OCI-LY3 (cell line): ENCODE results near the gene OBSCN.
A peak's percentile ranks its signal among the peaks of the same experiment; 100 is the strongest.

ENCODE experiments used
- CTCF ChIP-seq: fragments of 200-600, 300-600 bp; sonication (generic); IDR thresholded peaks from 2 replicates; pipeline ENCODE4 v1.5.1; 2014; ENCODE audit warnings: antibody characterized with exemption, low read length, low read depth
- EZH2phosphoT487 ChIP-seq: fragments of 200-600 bp; shearing (Covaris generic); IDR thresholded peaks from 2 replicates; pipeline ENCODE4 v1.6.1; 2018; ENCODE audit warnings: antibody characterized with exemption, mixed run types, low read depth

DNA sequence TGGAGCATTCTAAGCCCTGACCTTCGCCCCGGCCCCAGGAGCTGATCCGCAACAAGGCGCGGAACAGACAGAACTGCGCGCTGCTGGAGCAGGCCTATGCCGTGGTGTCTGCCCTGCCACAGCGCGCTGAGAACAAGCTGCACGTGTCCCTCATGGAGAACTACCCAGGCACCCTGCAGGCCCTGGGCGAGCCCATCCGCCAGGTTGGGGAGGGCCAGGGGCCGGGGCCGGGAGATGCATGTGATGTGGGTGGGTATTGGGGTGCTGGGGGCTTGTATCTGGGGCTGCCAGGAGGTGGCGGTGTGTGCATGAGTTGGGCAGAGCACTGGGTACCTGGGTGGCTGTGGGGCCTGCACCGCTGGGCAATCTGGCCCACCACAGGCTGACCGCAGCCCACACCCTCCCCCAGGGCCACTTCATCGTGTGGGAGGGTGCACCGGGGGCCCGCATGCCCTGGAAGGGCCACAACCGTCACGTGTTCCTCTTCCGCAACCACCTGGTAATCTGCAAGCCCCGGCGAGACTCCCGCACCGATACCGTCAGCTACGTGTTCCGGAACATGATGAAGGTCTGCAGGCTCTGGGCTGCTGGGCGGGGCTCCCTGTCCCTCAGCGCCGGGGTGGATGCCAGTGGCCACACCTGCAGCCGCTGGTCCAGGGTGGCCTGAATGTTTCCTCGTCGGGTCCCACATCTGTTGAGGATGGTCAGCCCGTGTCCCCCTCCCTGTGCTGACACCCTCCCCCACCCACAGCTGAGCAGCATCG lies 133.0 kb downstream of the OBSCN start:
- TF ChIP-seq CTCF (peak; percentile 51), EZH2phosphoT487 (no peak)
